ENCODE results near the gene SIK3.

GRCh38 chr11:116990061-116990473 is 108.2 kb downstream of the SIK3 start:
- TF ChIP-seq POLR2A (IDR thresholded peaks at IDR 0.05) (no peak), CTCF (IDR thresholded peaks at IDR 0.05) (no peak)

Measured in heart left ventricle (tissue), 13 donors.